Stimulated activated CD4-positive, alpha-beta T cell treated with anti-CD3 and anti-CD28 coated beads, TNF-alpha, amount 100 ng/mL, for 1 hour (primary cell): Measurements from ENCODE around the gene SIK3.

Experiments used
- DNase-seq, 3 donors: peaks; one replicate each; pipeline ENCODE4 v3.0.0-alpha.2; 2020; ENCODE audit warnings: low read depth in 3 of 3, low spot score in 1 of 3

The SIK3 gene

DNA sequence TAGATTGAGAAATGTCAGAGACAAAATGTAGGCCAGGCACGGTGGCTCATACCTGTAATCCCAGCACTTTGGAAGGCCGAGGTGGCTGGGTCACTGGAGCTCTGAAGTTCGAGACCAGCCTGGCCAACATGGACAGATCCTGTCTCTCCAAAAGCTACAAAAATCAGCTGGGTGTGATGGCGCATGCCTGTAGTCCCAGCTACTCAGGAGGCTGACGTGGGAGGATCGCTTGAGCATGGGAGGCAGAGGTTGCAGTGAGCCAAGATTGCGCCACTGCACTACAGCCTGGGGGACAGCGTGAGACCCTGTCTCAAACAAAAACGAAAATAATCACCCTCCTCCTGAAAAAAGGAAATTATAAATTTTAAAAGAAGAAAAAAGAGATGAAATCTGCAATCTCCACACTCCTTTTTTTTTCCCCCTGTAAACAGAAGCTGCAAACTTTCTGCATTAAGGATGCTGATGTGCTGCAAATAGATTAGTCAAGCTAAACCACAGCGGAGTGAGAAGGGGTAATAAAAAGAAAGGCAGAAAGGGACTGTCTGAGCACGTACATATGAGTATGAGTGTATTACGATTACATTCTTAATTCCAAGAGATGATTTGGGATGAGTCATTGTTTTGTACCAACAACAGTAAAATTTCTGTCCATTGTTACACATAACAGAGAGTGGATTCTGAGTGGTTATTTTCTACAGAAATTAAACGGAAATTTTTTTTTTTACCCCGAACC is 87.3 kb downstream of the SIK3 start:
- DNase-seq, result no peak

DNA sequence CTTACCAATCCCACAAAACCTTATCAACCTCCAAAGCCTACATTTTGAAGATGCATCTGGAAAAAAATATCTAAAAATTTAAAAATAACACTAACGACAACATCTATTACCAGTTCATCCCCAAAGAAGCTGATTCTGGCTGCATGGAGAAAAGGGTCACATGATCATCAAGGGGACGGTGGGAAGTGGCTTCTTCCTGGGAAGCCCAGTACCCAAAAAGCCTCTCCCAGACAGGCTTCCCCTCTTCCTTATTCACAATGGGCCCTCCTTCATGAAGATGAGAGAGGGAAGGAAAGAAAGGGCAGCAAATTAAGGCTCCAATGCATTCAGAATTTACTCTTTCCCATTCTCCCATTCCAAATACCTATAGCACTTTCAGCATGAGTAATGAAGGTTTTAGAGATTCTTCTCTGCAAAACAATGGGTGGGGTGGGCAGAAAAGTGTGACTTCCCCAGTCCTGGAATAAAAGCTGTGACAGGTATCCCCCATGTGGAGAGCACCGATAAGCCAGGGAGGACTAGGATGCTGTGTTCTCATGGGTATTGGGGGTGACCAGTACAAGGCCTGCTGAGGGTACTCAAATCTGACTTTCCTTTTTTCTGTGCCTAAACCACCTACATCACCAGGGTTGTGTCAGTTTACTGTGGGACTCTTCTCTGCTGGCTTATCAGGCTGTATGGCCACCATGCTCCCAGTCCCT is 88.2 kb downstream of the SIK3 start:
- DNase-seq, result no peak

DNA sequence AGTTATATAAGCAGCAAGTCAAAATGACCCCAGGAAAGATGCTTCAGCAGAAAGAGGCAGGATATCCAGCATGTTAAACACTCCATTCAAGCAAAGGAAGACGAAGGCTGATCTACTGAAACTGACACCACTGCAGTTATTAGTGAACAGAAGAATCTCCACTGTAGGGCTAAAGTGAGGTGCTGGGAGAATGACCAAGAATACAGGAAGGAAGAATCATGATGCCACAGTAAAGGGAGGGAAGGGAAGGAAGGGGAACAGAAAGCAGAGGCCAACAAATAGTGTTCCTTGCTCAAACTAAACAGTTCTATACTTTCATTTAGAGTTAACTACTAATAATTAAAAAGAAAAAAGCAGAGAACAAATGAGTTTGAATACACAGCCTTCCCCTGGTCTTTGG is 92.5 kb downstream of the SIK3 start:
- DNase-seq, result no peak

DNA sequence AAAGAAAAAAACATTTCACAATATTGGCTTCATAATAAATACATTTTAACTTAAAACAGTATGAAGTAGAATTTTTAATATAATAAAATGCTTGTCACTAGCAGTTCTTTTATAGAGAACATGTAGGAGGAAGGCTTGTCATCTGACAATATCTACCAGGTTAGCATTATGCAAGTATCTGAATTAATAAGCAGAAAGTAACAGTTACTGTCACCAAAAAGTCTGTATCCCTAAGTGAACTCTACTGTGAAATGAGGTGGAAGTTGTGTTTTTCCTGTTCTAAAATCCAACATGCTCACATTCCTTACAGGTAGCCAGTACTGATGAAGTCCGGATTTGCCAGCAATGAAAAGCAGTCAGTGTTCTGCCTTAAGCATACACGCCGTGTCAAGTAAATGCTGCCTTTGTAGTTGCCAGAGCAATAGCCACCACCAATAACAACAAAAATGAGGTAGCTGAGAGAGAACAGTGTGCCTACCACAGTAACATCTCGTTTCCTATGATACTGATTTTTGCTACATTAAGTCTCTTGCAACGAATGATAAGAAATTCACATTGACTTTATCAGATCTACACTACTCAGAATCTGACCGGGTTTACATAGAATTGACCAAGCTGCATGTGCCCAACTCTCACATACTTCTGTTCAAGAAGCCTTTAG is 95.5 kb downstream of the SIK3 start:
- no peak for DNase-seq

DNA sequence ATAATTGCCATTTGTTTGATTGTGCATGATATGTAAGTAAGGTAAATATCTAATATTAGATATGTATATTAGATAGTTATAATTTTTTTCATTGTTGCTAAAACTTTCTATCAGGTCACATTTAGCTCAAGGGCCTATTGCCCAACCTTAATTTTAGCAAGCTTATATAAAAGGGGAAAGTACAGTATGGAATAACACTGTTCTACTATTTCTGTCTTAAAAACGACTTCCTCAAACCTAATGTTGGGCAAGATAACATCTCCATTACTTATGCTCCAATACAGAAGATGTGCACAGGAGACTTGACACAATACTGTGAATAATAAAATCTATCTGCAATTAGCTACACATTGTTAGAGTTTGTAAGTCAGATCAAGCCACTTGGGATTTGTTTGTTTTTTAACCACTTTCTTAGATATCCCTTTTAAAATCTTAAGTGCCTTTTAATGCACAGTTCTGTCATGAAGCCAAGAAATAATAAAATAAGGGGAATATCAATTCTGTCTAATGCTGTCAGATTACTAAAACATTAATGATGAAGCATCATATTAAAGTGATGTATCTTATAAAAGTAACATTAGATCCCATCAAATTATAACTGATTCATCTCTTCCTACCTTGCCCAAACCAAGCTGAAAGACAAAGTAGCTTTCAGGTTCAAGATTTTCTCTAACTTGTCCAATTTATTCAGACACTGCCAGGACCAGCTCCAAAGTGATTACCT is 98.1 kb downstream of the SIK3 start:
- no peak for DNase-seq

DNA sequence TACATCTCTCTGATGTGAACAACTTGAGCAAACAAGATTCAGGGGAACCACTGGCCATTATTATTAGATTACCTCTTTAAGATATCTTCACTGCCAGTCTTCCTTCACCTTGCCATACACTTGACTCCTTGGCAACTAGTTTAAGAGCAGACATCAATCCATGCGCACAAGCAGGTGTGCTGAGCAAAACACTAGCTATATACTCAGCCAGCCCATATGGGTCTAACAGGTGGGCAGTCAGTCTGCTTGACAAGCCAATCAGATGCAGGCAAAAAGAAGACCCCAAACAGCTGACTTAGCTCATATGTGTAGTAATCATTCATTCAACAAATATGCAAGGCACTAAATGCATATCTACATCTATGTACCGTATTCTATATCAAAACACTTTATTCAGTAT is 101.2 kb downstream of the SIK3 start:
- no peak for DNase-seq

DNA sequence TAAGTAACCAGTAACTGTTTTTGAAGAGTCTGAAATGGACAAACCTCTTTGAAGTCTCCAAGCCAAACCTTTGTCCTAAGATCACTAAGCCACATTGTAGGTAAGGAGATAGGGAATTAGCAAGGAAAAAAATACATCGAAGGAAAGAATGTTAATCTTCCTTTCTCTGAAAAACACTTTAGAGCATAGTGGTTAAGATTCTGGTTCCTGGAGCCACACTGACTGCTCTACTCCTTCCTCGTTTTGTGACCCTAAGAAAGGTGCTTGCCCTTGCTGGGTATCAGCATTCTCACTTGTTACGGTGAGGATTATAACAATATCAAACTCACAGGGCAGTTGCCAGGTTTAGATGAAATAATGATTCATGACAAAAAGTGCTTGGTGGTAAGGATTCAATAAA is 104.0 kb downstream of the SIK3 start:
- DNase-seq, result no peak

DNA sequence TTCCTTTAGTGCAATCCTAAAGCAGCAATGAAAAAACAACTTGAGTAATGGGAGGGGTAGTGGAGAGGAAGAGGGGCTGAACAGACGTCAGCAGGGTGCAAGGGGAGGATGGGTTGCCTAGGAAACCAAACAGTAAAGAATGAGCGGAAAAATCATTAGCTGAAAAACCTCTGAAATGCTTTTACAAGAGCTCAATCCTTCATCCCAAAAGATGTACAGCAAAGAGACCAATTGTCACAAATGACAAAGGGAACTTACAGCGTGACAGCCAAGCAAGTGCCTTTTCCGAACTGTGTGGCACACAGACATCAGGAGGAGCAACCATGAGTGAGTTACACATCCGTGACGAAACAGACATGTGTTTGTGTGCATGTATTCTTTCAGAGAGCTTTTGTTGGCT is 104.6 kb downstream of the SIK3 start:
- no peak for DNase-seq

DNA sequence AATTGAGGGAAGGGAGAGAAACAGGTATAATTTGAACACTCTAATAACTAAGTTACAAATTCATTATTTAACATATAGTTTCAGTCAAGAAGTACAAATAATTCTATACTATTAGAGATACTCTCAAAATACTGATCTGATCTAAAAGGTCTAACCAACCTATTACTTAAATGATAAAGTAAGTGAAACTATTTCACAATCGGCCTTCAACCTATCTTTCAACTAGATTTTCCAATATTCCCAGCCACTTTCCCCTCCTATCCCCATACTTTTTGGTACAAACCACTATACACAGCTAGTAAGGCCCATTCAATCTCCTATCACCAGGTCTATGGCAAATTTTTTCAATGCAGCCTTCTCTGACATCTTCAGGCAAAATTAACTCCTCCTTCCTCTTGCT is 106.7 kb downstream of the SIK3 start:
- no peak for DNase-seq

DNA sequence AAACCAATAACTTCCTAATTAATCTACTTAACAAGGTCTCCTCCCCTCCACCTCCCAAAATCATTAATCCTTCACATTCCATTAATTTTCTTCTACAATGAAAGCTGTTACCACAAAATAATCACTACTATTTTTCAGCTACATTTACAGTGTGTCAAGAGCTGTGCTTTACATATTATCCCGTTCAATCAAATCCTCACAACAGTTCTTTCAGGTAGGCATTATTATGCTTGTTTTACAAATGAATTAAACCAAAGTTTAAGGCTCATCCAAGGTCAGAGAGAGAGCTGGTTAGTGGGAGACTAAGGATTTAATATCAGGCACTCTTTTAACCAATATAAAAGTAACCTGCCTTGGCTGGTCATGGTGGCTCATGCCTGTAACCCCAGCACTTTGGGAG is 107.4 kb downstream of the SIK3 start:
- no peak for DNase-seq

DNA sequence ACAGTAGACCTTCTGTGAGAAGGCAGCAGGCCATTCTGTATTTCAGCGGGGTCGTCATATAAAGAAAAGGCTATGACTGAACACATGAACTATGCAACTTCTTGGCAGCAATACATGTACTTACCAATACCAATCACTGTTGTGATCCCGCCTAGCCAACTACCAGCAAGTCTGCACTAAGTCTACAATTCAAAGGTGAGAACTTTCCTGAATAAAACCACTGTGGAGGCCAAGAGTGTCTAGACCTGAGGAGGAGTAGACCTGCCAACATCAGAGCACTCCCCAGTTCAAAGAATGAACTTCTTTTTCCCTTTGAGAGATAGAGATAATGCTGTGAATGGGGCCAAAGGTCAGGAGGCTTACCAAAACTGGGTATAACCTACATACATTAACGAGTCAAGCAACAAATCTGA is 108.2 kb downstream of the SIK3 start:
- DNase-seq, result no peak

DNA sequence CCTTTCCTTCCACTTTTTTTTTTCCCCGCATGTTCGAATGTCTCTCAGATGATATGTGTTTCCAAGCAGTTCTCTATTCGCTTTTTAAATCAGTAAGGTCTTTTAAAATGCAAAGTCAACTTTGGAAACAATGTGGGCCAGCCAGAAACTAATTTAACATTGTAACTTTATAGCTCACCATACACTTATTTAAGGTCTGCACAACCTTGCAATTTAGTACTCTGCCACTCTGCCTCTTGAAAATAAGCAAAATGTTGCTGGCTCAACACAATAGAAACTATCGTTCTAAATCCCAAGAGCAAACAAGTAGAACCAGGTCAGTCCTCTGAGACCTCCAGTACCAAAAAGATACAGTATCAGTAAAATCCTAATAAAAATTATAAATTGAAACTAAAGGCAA is 109.0 kb downstream of the SIK3 start:
- DNase-seq, result no peak

DNA sequence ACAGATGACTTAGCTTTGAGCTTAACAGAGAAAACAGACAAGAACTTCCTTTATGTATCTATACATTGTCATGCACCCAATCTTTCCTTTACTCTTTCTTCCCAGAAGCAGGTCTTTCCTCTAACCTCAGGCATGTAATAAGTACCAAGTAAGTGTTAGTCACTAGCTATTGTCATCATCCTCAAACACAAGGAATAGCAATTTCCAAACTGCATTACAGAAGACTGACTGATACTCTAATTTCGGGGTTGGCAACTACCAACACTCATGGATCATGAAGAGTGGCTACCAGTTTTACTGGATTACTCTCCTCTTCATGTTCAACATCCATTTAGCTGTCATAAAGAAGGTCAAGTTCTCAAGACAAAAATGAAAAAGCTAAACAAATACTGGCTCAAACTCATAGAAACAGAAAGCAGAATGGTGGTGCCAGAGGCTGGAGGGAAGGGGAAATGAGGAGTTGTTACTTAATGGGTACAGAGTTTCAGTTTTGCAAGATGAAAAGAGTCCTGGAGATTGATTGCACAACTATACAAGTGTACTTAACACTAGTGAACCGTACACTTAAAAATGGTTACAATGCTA is 111.6 kb downstream of the SIK3 start:
- DNase-seq, result no peak

DNA sequence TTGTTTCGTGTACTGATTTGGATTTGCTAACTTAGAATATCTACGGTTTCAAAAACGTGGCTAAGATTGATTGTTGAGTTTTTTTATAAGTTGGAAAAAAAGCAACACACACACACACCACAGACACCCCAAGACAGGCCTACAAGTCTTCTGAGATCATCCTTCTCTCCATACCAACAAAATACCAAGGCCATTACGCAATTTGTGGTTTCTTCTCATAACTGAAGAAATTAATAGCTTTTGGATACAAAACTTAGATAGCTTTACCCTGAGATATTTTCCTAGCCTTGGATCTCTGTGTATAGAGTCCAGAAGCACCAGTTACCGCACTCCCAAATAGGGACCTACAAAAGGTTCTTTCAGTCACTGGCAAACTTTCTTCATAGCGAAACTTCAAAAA is 113.6 kb downstream of the SIK3 start:
- no peak for DNase-seq

DNA sequence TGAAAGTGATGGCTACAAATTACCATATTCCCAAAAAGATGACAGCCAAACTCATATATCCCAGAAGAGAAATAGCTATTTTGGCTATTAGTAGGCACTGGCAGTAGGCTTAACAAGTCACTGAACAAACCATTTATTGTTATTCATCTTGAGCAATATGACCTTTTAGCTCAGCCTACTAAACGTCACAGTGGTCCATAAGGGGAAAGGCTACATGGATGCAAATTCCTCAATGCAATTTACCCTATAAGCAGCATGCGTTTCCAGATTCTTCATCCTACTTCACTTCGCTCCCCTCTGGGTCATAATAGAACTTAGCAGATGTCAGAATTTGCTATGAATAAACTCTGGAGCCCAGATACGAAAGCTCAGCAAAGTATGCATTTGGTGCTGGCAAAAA is 114.0 kb downstream of the SIK3 start:
- DNase-seq, result no peak

DNA sequence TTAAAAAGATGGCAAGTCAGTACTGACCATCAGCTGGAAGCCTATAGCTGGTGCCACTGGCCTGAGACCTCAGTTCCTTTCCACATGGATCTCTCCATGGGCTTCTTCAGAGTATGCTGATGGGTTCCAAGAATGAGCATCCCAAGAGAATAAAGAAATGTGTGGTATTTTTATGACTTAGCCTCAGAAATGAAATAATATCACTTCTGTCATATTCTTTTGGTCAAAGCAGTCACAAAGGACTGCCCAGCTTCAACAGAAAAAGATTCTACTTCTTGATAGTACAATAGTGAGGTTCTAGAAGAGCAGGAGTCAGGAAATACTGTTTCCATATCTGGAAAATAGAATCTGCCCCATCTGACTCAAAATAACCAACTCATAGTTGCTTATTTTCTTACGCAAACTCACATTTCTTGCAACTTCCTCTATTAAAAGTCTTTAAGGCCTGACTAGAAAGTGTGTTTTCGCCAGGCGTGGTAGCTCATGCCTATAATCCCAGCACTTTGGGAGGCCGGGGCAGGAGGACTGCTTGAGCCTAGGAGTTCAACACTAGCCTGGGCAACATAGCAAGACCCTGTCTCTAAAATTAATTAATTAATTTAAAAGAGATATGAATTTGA is 116.9 kb downstream of the SIK3 start:
- no peak for DNase-seq

DNA sequence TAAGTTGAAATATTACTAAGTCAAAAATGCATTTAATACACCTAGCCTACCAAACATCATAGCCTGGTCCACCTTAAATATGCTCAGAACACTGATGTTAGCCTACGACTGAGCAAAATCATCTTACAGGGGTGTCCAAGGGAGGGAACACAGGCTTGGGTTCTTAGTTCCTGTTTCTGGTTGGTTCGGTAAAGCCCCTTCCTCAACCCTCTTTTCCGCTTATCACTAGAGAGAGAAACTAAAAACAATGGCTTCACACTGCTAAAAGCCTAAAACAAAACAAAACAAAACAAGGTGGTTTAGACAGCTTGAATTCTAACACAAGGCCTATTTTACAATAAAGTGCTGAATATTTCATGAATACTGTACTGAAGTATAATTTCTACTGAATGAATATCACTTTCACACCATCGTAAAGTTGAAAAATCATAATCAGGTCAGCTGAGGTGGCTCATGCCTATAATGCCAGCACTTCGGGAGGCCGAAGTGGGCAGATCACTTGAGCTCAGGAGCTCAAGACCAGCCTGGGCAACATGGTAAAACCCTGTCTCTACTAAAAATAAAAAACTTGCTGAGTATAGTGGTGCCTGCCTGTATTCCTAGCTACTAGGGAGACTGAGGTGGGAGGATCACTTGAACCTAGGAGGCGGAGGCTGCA is 118.0 kb downstream of the SIK3 start:
- no peak for DNase-seq

DNA sequence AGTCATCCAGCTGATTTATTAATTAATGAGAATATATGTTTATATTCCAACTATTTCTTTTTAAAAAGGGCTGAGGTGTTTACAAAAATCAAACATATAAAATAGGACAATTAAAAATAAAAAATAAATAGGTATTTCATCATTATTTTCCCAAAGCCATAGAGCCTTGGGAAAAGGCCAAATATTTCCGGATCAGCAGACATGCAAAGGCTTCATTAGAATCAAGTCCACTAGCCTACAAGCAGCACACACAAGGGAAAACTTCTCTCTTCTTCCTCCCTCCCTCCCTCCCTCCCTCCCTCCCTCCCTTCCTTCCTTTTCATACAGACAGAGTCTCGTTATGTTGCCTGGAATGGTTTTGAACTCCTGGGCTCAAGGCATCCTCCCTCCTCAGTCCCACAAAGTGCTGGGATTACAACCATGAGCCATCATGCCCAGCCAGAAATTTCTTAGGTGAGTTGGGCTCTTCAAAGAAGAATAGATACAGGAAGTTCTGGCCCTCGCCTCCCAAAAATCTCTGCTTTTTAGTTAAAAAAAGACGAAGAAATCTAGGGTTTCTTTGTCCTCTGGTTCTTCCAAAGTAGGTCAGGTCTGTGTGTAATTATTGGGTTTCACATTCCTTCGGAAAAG is 121.2 kb downstream of the SIK3 start:
- DNase-seq, result no peak

DNA sequence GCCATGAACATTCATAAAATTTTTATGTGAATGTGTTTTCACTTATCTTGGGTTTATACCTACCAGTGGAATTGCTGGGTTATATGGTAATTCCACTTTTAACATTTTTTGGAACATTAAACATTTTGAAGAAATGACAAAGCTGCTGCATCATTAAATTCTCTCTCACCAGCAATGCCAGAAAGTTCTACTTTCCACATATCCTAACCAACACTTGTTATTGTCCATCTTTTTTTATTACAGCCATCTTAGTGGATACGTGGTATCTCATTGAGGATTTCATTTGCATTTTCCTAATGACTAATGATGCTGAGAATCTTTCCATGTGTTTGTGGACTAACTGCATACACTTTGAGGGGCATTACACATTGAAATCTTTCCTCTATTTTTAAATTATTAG is 122.6 kb downstream of the SIK3 start:
- no peak for DNase-seq

DNA sequence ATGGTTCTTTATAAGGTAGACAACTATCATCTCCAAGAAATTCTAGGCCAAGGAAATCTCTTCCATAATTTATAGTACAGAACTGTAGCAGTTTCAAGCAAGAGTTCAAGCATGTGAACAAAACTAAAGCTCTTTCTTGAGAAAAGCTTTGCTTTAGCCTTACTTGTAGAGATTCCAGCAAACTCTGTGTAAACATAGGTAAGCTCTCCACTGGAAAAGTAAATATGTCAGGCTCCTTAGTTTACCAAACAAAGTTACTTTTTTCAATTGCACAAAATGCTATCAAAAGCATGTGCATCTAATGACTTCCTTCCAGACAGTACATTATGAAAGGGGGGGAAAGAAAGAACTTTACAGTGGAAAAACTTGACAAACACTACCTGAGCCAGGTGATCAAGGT is 125.0 kb downstream of the SIK3 start:
- no peak for DNase-seq
